ENCODE measurements around the gene NKD2. TPM values are rescaled to one million over a fixed set of nuclear protein-coding genes. Genes with fewer than 3 reads are reported as not detected.

The NKD2 gene
- total RNA-seq, 1 experiment from 2014 or later: 0.21 TPM

DNA sequence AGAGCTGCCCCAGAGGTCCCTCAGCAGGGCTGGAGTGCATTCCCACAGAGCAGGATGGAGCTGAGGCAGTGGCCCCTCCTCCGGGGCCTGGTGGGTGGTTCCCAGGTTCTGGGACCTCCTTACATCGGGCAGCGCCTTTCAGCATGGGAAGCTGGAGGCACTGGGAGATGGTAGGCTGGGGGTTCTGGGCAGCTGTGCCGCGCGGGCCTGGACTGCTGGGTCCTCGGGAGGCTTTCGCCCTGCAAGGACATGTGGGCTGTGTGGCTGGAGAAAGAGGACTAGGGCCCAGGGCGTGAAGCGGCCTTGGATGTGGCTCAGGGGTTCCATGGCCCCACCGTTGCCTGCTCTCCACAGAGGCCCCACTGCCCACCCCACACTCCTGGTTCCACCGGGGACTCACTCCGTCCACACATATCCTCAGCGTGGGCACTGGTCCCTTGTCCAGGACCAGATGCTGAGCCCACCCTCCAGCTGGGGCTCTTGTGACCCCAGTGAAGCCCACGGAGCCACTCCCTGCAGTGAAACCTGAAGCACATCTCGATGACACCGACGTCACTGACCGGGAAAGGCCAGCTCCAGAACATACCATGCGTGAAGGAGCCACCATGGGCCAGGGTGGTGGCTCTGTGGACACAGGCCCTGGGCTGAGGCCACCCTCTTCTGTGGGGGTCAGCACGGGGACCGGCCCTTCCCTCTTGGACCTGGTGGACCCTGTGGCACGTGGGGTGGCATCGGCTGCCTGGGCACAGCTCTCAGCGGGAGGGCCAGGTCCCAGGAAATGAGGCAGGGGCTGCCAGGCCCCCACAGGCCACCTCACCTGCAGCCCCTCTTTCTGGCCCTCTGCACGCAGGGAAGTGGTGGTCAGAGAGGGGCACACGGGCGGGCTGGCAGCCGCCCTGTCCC is 31.5 kb upstream of the NKD2 start:
- BruUV-seq (replicated peaks): no TSS peak
- DNase-seq (ENCODE audit: unreplicated experiment): no peak
- TF ChIP-seq, protein P1, sequence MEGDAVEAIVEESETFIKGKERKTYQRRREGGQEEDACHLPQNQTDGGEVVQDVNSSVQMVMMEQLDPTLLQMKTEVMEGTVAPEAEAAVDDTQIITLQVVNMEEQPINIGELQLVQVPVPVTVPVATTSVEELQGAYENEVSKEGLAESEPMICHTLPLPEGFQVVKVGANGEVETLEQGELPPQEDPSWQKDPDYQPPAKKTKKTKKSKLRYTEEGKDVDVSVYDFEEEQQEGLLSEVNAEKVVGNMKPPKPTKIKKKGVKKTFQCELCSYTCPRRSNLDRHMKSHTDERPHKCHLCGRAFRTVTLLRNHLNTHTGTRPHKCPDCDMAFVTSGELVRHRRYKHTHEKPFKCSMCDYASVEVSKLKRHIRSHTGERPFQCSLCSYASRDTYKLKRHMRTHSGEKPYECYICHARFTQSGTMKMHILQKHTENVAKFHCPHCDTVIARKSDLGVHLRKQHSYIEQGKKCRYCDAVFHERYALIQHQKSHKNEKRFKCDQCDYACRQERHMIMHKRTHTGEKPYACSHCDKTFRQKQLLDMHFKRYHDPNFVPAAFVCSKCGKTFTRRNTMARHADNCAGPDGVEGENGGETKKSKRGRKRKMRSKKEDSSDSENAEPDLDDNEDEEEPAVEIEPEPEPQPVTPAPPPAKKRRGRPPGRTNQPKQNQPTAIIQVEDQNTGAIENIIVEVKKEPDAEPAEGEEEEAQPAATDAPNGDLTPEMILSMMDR (IDR thresholded peaks at IDR 0.05; ENCODE audit: unreplicated experiment): no peak
- H3K4me3 Mint-ChIP-seq (ENCODE audit: unreplicated experiment): no peak overlapping the region
- ChIA-PET CTCF (interaction anchor here (0.7 kb wide), 1 partner anchor 370 kb away, joined by 3 read pairs; no protein-coding TSS in a partner anchor), POLR2A (no interaction called here)
- peaks cover 41% of the 10 kb centered on the region for H3K27me3 Mint-ChIP-seq (ENCODE audit: insufficient read depth, unreplicated experiment)
- no peak overlapping the region for H3K27ac Mint-ChIP-seq (ENCODE audit: low read depth, unreplicated experiment)
- H3K4me1 Mint-ChIP-seq (ENCODE audit: insufficient read depth, unreplicated experiment): no peaks in the 10 kb centered on the region
- no peaks in the 10 kb centered on the region for H3K9me3 Mint-ChIP-seq (ENCODE audit: unreplicated experiment)
- no peaks in the 10 kb centered on the region for H3K36me3 Mint-ChIP-seq (ENCODE audit: insufficient read depth, unreplicated experiment)
- intact Hi-C loops (cut with micrococcal nuclease): no loop called here

- Mint-ChIP-seq H3K4me3 (ENCODE audit: unreplicated experiment) (no peak overlapping the region), H3K9me3 (ENCODE audit: unreplicated experiment) (no peaks in the 10 kb centered on the region), H3K27ac (ENCODE audit: low read depth, unreplicated experiment) (no peak overlapping the region), H3K27me3 (ENCODE audit: insufficient read depth, unreplicated experiment) (peaks cover 33% of the 10 kb centered on the region), H3K4me1 (ENCODE audit: insufficient read depth, unreplicated experiment) (no peaks in the 10 kb centered on the region), H3K36me3 (ENCODE audit: insufficient read depth, unreplicated experiment) (no peaks in the 10 kb centered on the region)
- POLR2A ChIA-PET: no interaction called here
- CTCF ChIA-PET: interaction anchor here (0.7 to 1.6 kb wide), 2 partner anchors 190 to 369 kb away, joined by 3 read pairs; no protein-coding TSS in a partner anchor
- intact Hi-C loops (cut with micrococcal nuclease): no loop called here
- no TSS peak for BruUV-seq (replicated peaks)
- no peak for DNase-seq (ENCODE audit: unreplicated experiment)
- TF ChIP-seq, protein P1 (IDR thresholded peaks at IDR 0.05; ENCODE audit: unreplicated experiment): no peak
Observed at GRCh38 chr5:978054-978453, 30.5 kb upstream of the NKD2 start.

DNA sequence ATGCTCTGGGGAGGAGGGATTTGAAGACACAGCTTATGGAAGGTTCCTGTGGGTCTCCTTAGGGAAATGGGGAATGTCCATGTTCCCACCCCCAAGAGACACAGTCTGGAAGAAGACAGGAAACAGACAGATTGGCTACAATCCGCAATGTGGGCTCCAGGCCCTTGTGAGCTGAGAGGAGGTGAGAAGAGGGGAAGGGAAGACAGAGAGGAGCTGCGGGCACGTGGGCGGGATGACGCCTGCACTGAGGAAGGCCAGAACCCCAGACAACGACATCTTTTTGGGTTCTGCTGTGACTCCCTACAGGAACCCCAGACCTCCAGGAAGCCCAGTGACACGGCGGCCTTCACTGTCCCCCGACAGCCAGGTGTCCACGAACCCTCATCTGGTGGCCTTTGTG is 29.9 kb upstream of the NKD2 start:
- no peak overlapping the region for H3K4me3 Mint-ChIP-seq (ENCODE audit: unreplicated experiment)
- H3K27me3 Mint-ChIP-seq (ENCODE audit: insufficient read depth, unreplicated experiment): peaks cover 33% of the 10 kb centered on the region
- H3K36me3 Mint-ChIP-seq (ENCODE audit: insufficient read depth, unreplicated experiment): no peaks in the 10 kb centered on the region
- H3K4me1 Mint-ChIP-seq (ENCODE audit: insufficient read depth, unreplicated experiment): no peaks in the 10 kb centered on the region
- TF ChIP-seq, protein P1 (IDR thresholded peaks at IDR 0.05; ENCODE audit: unreplicated experiment): no peak
- BruUV-seq (replicated peaks): no TSS peak
- ChIA-PET CTCF (interaction anchor here (1.6 kb wide), 1 partner anchor 189 kb away, joined by 3 read pairs; no protein-coding TSS in a partner anchor), POLR2A (no interaction called here)
- intact Hi-C loops (cut with micrococcal nuclease): no loop called here
- no peak overlapping the region for H3K27ac Mint-ChIP-seq (ENCODE audit: low read depth, unreplicated experiment)
- no peaks in the 10 kb centered on the region for H3K9me3 Mint-ChIP-seq (ENCODE audit: unreplicated experiment)
- DNase-seq (ENCODE audit: unreplicated experiment): no peak

GRCh38 chr5:979100-979817 is 29.3 kb upstream of the NKD2 start:
- BruUV-seq (replicated peaks): no TSS peak
- DNase-seq (ENCODE audit: unreplicated experiment): no peak
- peaks cover 33% of the 10 kb centered on the region for H3K27me3 Mint-ChIP-seq (ENCODE audit: insufficient read depth, unreplicated experiment)
- no peak overlapping the region for H3K4me3 Mint-ChIP-seq (ENCODE audit: unreplicated experiment)
- TF ChIP-seq, protein P1 (IDR thresholded peaks at IDR 0.05; ENCODE audit: unreplicated experiment): no peak
- POLR2A ChIA-PET: no interaction called here
- H3K27ac Mint-ChIP-seq (ENCODE audit: low read depth, unreplicated experiment): no peak overlapping the region
- no peaks in the 10 kb centered on the region for H3K4me1 Mint-ChIP-seq (ENCODE audit: insufficient read depth, unreplicated experiment)
- intact Hi-C loops (cut with micrococcal nuclease): no loop called here
- peaks cover under 1% of the 10 kb centered on the region for H3K9me3 Mint-ChIP-seq (ENCODE audit: unreplicated experiment)
- H3K36me3 Mint-ChIP-seq (ENCODE audit: insufficient read depth, unreplicated experiment): no peaks in the 10 kb centered on the region
- CTCF ChIA-PET: interaction anchor here (0.7 to 1.6 kb wide), 2 partner anchors 15 to 188 kb away, joined by 3 read pairs; no protein-coding TSS in a partner anchor
